Measurements from ENCODE around the gene S100A6.
"Not testable (repeated sequence)": the region's sequence is repeated elsewhere in the genome, so short reads cannot be mapped to it uniquely, and the experiment has no call there.

DNA sequence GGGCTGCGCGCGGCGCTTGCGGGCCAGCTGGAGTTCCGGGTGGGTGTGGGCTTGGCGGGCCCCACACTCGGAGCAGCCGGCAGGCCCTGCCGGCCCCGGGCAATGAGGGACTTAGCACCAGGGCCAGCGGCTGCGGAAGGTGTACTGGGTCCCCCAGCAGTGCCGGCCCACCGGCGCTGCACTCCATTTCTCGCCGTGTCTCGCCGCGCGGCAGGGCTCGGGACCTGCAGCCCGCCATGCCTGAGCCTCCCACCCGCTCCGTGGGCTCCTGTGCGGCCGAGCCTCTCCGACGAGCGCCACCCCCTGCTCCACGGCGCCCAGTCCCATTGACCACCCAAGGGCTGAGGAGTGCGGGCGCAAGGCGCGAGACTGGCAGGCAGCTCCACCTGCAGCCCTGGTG, 14.0 kb downstream of the S100A6 start:
- not testable (repeated sequence) for TF ChIP-seq EZH2 (IDR thresholded peaks at IDR 0.05; ENCODE audit: low read length, missing control alignments)
- TF ChIP-seq, protein P1, sequence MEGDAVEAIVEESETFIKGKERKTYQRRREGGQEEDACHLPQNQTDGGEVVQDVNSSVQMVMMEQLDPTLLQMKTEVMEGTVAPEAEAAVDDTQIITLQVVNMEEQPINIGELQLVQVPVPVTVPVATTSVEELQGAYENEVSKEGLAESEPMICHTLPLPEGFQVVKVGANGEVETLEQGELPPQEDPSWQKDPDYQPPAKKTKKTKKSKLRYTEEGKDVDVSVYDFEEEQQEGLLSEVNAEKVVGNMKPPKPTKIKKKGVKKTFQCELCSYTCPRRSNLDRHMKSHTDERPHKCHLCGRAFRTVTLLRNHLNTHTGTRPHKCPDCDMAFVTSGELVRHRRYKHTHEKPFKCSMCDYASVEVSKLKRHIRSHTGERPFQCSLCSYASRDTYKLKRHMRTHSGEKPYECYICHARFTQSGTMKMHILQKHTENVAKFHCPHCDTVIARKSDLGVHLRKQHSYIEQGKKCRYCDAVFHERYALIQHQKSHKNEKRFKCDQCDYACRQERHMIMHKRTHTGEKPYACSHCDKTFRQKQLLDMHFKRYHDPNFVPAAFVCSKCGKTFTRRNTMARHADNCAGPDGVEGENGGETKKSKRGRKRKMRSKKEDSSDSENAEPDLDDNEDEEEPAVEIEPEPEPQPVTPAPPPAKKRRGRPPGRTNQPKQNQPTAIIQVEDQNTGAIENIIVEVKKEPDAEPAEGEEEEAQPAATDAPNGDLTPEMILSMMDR (conservative IDR thresholded peaks at IDR 0.05 in 1 of 2, IDR thresholded peaks at IDR 0.05 in 1 of 2; ENCODE audit: low read depth in 1 of 2, low read length in 2 of 2) = not testable (repeated sequence)
